BLaER1 (cell line): ENCODE measurements around the gene OBSCN.

ENCODE experiments used
- H3K27ac ChIP-seq: shearing (Covaris generic); formaldehyde crosslinking; 2 replicates; pipeline ENCODE4 v1.8.1; 2022
- H3K27me3 ChIP-seq: shearing (Covaris generic); formaldehyde crosslinking; 2 replicates; pipeline ENCODE4 v1.8.1; 2022
- H3K36me3 ChIP-seq: shearing (Covaris generic); formaldehyde crosslinking; 2 replicates; pipeline ENCODE4 v1.8.1; 2022
- H3K4me1 ChIP-seq: shearing (Covaris generic); formaldehyde crosslinking; 2 replicates; pipeline ENCODE4 v1.8.1; 2022
- H3K4me2 ChIP-seq: shearing (Covaris generic); formaldehyde crosslinking; 2 replicates; pipeline ENCODE4 v1.8.1; 2022
- H3K4me3 ChIP-seq: shearing (Covaris generic); formaldehyde crosslinking; 2 replicates; pipeline ENCODE4 v1.8.1; 2022
- H3K9ac ChIP-seq: shearing (Covaris generic); formaldehyde crosslinking; 2 replicates; pipeline ENCODE4 v1.8.1; 2022
- H3K9me3 ChIP-seq: shearing (Covaris generic); formaldehyde crosslinking; 2 replicates; pipeline ENCODE4 v1.8.1; 2022
- H4K20me1 ChIP-seq: shearing (Covaris generic); formaldehyde crosslinking; 2 replicates; pipeline ENCODE4 v1.8.1; 2022
- Cebpa-rat ChIP-seq: shearing (Covaris generic); IDR thresholded peaks from 2 replicates; pipeline ENCODE4 v1.8.1; 2022

The OBSCN gene

GRCh38 chr1:228367798-228368791 is 160.3 kb downstream of the OBSCN start:
- H3K27ac ChIP-seq = no peak overlapping the region
- H4K20me1 ChIP-seq = 0 out of 2 replicates have a peak, but pooled peaks cover 4% of the 10 kb centered on the region
- TF ChIP-seq Cebpa-rat = no peak
- H3K4me1 ChIP-seq = peaks cover 42% of the 10 kb centered on the region
- no peaks in the 10 kb centered on the region for H3K9me3 ChIP-seq
- H3K4me2 ChIP-seq = peak overlapping the region; percentile 70
- no peak overlapping the region for H3K4me3 ChIP-seq
- H3K27me3 ChIP-seq = no peaks in the 10 kb centered on the region
- H3K36me3 ChIP-seq = no peaks in the 10 kb centered on the region
- no peak overlapping the region for H3K9ac ChIP-seq

GRCh38 chr1:228368801-228369607 is 161.2 kb downstream of the OBSCN start:
- Histone ChIP-seq H3K4me2 (peak overlapping the region; percentile 70), H3K9ac (no peak overlapping the region), H3K36me3 (no peaks in the 10 kb centered on the region), H3K4me3 (no peak overlapping the region), H4K20me1 (0 out of 2 replicates have a peak, but pooled peaks cover 4% of the 10 kb centered on the region), H3K9me3 (no peaks in the 10 kb centered on the region), H3K27me3 (no peaks in the 10 kb centered on the region), H3K4me1 (peaks cover 42% of the 10 kb centered on the region), H3K27ac (peak overlapping the region; percentile 22; the same call in 1 of the 2 replicates)
- no peak for TF ChIP-seq Cebpa-rat

GRCh38 chr1:228369608-228370438 is 162.0 kb downstream of the OBSCN start:
- Histone ChIP-seq H3K4me1 (peaks cover 42% of the 10 kb centered on the region), H3K9ac (no peak overlapping the region), H3K4me2 (peak overlapping the region; percentile 70), H3K27ac (peak overlapping the region; percentile 14; the same call in 1 of the 2 replicates), H3K9me3 (no peaks in the 10 kb centered on the region), H3K36me3 (no peaks in the 10 kb centered on the region), H4K20me1 (no peaks in the 10 kb centered on the region), H3K4me3 (no peak overlapping the region), H3K27me3 (no peaks in the 10 kb centered on the region)
- no peak for TF ChIP-seq Cebpa-rat

GRCh38 chr1:228370439-228370940 is 162.6 kb downstream of the OBSCN start:
- H3K27me3 ChIP-seq = no peaks in the 10 kb centered on the region
- no peak overlapping the region for H3K4me3 ChIP-seq
- no peak for TF ChIP-seq Cebpa-rat
- H3K4me2 ChIP-seq = peak overlapping the region; percentile 70
- no peaks in the 10 kb centered on the region for H3K9me3 ChIP-seq
- peaks cover 42% of the 10 kb centered on the region for H3K4me1 ChIP-seq
- H3K9ac ChIP-seq = no peak overlapping the region
- no peaks in the 10 kb centered on the region for H3K36me3 ChIP-seq
- H4K20me1 ChIP-seq = no peaks in the 10 kb centered on the region
- H3K27ac ChIP-seq = no peak overlapping the region

GRCh38 chr1:228370941-228371740 is 163.3 kb downstream of the OBSCN start:
- no peaks in the 10 kb centered on the region for H3K36me3 ChIP-seq
- no peak overlapping the region for H3K9ac ChIP-seq
- peaks cover 42% of the 10 kb centered on the region for H3K4me1 ChIP-seq
- peak overlapping the region; percentile 70 for H3K4me2 ChIP-seq
- H3K4me3 ChIP-seq = no peak overlapping the region
- H3K27ac ChIP-seq = no peak overlapping the region
- no peak for TF ChIP-seq Cebpa-rat
- no peaks in the 10 kb centered on the region for H3K27me3 ChIP-seq
- H3K9me3 ChIP-seq = no peaks in the 10 kb centered on the region
- H4K20me1 ChIP-seq = no peaks in the 10 kb centered on the region

- Histone ChIP-seq H3K4me1 (peaks cover 42% of the 10 kb centered on the region), H3K9ac (no peak overlapping the region), H3K4me3 (no peak overlapping the region), H3K4me2 (peak overlapping the region; percentile 70; the same call in 1 of the 2 replicates), H3K36me3 (no peaks in the 10 kb centered on the region), H3K27me3 (no peaks in the 10 kb centered on the region), H3K9me3 (no peaks in the 10 kb centered on the region), H3K27ac (no peak overlapping the region), H4K20me1 (0 out of 2 replicates have a peak, but pooled peaks cover under 1% of the 10 kb centered on the region)
- TF ChIP-seq Cebpa-rat = no peak
Observed at GRCh38 chr1:228371741-228372182, 163.9 kb downstream of the OBSCN start.

GRCh38 chr1:228372183-228373003 is 164.5 kb downstream of the OBSCN start:
- Histone ChIP-seq H3K36me3 (no peaks in the 10 kb centered on the region), H3K9me3 (no peaks in the 10 kb centered on the region), H3K27ac (no peak overlapping the region), H3K4me3 (no peak overlapping the region), H4K20me1 (peaks cover 7% of the 10 kb centered on the region; the same call in 1 of the 2 replicates), H3K9ac (no peak overlapping the region), H3K4me1 (peaks cover 42% of the 10 kb centered on the region), H3K27me3 (peaks cover 1% of the 10 kb centered on the region; the same call in 1 of the 2 replicates), H3K4me2 (no peak overlapping the region)
- TF ChIP-seq Cebpa-rat = no peak
